ENCODE measurements around the gene ITPA.

The ITPA gene

DNA sequence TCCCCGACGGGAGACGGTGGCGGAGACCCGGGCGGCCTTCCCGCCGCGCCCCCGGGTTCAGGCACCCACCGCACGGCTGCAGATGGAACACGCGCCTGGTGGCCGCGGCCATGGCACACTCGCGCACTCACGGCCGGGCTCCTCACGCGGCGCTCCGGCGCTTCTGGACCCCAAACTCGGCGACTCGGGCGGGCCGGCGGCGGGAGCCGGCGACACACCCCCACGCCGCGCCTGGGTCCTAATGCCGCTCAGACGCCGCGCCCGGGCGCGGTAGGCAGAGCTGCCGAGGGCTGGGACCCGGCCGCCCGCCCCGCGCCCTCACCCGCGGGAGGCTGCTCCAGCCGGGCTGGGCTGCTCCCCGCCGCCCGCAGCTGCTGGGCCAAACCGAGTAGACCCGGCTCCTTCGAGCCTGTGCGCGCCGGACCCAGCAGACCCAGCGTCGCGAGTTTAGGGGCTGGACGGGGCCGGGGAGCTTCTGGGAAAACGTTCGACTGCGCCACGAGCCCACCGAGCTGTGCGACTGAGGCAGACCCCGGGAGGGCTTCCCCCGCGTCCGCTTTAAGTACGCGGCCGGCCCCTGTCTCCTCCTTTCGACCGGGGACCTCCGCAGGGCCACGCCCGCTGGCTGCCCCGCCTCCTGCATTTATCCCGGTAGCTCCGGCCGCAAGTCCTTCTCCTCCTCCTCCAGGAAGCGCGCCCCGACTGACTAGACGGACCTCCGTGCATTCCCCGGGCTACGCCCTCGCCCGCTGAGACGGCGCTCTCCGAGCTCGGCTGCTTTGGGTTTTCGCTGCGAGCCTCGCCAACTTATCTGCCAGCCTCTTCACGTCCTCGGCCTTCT lies 29.9 kb downstream of the ITPA start, which contains the start of gene SLC4A11:
TSS of gene SLC4A11 (minus strand) at position 165 of the 841 bp plus-strand sequence. CDS start at position 112, 53 bp downstream.
- peak; percentile 50 for DNase-seq (ENCODE audit: low read depth, low spot score)
- Histone ChIP-seq H3K9me3 (ENCODE audit: insufficient read depth, low read length) (no peaks in the 10 kb centered on the region), H3K4me3 (ENCODE audit: insufficient read length, low read depth) (peak within 1 kb of the TSS; percentile 75), H3K36me3 (ENCODE audit: insufficient read depth, insufficient read length, low read length) (no peaks in the 10 kb centered on the region), H3K27me3 (ENCODE audit: insufficient read depth, insufficient read length) (peaks cover 54% of the 10 kb centered on the region), H3K4me1 (ENCODE audit: insufficient read depth, insufficient read length) (peaks cover 9% of the 10 kb centered on the region), H3K9ac (ENCODE audit: insufficient read length, low read depth) (peak within 1 kb of the TSS; percentile 83)
- TF ChIP-seq YY1 (IDR thresholded peaks at IDR 0.05; ENCODE audit: insufficient read depth, insufficient read length) (no peak), ZNF274 (IDR thresholded peaks at IDR 0.05; ENCODE audit: low read depth, low read length) (no peak), SUZ12 (IDR thresholded peaks at IDR 0.05; ENCODE audit: extremely low read depth, insufficient read depth, insufficient read length) (no peak)

DNA sequence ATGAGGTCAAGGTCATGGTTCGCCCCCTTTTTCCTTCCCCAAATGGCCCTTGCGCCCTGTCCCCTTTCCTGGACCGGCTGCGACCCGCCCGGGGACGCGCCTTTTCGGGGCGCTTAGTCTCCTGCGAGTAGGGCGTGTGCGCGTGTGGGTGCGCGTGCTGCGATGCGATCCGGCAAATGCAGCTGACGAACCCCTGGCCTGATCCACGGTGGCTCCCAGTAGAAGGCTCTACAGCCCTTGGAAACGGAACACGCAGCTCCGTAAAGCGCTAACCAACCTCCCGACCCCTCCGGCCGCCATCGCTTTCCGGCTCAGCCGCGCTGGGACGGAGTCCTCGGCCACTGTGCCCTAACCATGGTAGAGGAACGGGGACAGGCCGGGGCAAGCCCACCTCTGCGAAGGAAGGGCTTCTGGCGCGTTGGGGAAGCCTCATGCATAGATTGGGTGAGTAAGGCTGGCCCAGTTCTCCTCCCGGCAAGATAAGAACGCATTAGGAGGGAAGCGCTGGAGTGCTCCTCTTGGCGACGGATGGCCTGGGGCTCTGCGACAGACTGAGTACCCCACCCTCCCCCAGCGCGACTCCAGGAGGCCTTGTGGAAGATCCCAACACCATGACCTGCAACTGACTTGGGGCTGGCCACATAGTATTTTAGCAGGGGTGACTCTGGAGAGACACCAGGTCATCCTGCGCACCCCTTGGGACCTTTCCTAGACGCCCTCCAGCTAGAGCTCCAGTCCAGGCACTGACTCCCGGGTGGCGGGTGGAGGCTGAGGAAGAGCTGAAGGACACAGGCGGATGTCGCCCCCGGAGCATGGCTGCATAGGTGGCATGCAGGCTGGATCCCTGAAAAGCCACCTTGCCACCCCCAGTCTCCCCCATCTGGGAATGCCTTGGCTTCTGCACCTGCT lies 30.8 kb downstream of the ITPA start:
- H3K27me3 ChIP-seq (ENCODE audit: insufficient read depth, insufficient read length), result peaks cover 54% of the 10 kb centered on the region
- no peaks in the 10 kb centered on the region for H3K9me3 ChIP-seq (ENCODE audit: insufficient read depth, low read length)
- no peak for TF ChIP-seq ZNF274 (IDR thresholded peaks at IDR 0.05; ENCODE audit: low read depth, low read length)
- TF ChIP-seq SUZ12 (IDR thresholded peaks at IDR 0.05; ENCODE audit: extremely low read depth, insufficient read depth, insufficient read length), result no peak
- no peak for TF ChIP-seq YY1 (IDR thresholded peaks at IDR 0.05; ENCODE audit: insufficient read depth, insufficient read length)
- peak overlapping the region; percentile 83 for H3K9ac ChIP-seq (ENCODE audit: insufficient read length, low read depth)
- no peak for DNase-seq (ENCODE audit: low read depth, low spot score)
- H3K4me1 ChIP-seq (ENCODE audit: insufficient read depth, insufficient read length), result peaks cover 9% of the 10 kb centered on the region
- peak overlapping the region; percentile 75 for H3K4me3 ChIP-seq (ENCODE audit: insufficient read length, low read depth)
- H3K36me3 ChIP-seq (ENCODE audit: insufficient read depth, insufficient read length, low read length), result no peaks in the 10 kb centered on the region

DNA sequence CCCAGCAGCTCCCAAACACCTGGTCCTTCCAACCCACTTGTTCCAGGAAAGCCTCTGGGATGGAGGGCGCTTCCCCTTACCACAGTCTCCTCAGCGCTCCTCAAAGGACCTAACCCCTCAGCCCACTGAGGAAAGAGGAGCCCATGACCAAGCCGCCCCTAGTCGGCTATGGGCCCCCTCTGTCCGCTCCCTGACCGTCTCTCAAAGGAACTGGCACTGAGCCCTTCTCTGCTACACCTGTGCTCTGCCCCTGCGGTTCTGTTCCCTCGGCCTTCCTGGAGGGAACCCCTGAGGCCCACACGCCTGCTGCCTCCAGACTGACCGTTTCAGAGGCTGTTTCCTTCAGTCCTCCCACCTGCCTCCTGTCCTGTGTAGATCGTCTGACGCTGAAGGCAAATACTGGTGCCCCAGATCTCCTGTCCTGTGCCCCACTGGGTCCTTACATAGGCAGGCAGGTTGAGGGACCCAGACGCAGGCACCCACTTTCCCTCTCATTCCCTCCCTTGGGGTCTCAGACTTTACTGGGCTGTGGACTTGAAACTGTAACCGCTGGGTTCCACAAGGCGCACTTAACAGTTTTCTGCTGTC lies 31.6 kb downstream of the ITPA start:
- peaks cover 7% of the 10 kb centered on the region for H3K4me1 ChIP-seq (ENCODE audit: insufficient read depth, insufficient read length)
- no peak for DNase-seq (ENCODE audit: low read depth, low spot score)
- no peak overlapping the region for H3K9ac ChIP-seq (ENCODE audit: insufficient read length, low read depth)
- H3K36me3 ChIP-seq (ENCODE audit: insufficient read depth, insufficient read length, low read length), result no peaks in the 10 kb centered on the region
- H3K9me3 ChIP-seq (ENCODE audit: insufficient read depth, low read length), result no peaks in the 10 kb centered on the region
- H3K4me3 ChIP-seq (ENCODE audit: insufficient read length, low read depth), result no peak overlapping the region
- H3K27me3 ChIP-seq (ENCODE audit: insufficient read depth, insufficient read length), result peaks cover 50% of the 10 kb centered on the region
- no peak for TF ChIP-seq ZNF274 (IDR thresholded peaks at IDR 0.05; ENCODE audit: low read depth, low read length)
- no peak for TF ChIP-seq SUZ12 (IDR thresholded peaks at IDR 0.05; ENCODE audit: extremely low read depth, insufficient read depth, insufficient read length)
- no peak for TF ChIP-seq YY1 (IDR thresholded peaks at IDR 0.05; ENCODE audit: insufficient read depth, insufficient read length)

DNA sequence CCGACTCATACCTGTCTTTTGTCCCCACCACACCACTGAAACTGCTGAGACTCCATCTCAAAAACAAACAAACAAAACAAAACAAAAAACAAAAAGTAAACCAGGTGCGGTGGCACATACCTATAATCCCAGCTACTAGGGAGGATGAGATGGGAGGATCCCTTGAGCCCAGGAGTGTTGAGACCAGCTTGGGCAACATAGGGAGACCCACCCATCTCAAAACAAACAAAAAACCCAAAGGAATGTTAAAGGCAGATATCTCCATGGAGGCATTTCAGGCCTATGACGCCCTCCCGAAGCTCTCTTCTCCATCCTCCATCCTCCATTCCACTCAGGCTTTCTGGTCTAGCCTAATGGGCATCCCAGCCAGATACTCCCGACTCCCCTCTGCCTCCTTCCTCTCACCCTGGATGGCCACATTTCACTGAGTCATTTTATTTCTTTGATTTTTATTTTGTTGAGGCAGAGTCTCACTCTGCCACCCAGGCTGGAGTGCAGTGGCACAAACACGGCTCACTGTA lies 32.9 kb downstream of the ITPA start:
- H3K4me3 ChIP-seq (ENCODE audit: insufficient read length, low read depth), result no peak overlapping the region
- DNase-seq (ENCODE audit: low read depth, low spot score), result no peak
- H3K36me3 ChIP-seq (ENCODE audit: insufficient read depth, insufficient read length, low read length), result no peaks in the 10 kb centered on the region
- TF ChIP-seq ZNF274 (IDR thresholded peaks at IDR 0.05; ENCODE audit: low read depth, low read length) (no peak), SUZ12 (IDR thresholded peaks at IDR 0.05; ENCODE audit: extremely low read depth, insufficient read depth, insufficient read length) (no peak), YY1 (IDR thresholded peaks at IDR 0.05; ENCODE audit: insufficient read depth, insufficient read length) (no peak)
- H3K9ac ChIP-seq (ENCODE audit: insufficient read length, low read depth), result no peak overlapping the region
- H3K27me3 ChIP-seq (ENCODE audit: insufficient read depth, insufficient read length), result peaks cover 37% of the 10 kb centered on the region
- H3K4me1 ChIP-seq (ENCODE audit: insufficient read depth, insufficient read length), result peaks cover 7% of the 10 kb centered on the region
- H3K9me3 ChIP-seq (ENCODE audit: insufficient read depth, low read length), result no peaks in the 10 kb centered on the region

DNA sequence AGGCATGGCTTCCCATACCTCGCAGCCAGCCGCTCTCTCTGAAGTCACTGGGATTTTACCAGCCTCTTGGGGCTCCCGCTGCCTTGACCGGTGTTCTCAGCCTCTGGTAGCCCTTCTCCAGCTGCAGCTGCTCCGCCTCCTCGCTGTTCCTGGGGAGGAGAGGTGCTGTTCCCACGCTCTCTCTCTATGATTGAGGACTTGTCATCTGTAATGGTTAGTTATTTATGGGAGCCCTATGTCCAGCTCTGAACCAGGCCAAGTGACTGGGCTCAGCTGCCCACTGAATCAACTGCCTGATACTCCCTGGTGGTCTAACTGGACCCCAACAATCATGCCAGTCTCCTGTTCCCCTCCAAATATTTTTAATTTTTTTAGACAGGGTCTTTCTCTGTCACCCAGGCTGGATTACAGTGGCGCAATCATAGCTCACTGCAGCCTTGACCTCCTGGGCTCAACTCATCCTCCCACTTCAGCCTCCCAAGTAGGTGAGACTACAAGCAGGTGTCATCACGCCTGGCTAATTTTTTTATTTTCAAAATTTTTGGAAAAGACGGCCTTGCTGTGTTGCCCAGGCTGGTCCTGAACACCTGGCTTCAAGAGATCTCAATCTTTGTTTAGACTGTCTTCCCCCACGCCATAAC lies 34.5 kb downstream of the ITPA start:
- peaks cover 8% of the 10 kb centered on the region for H3K4me1 ChIP-seq (ENCODE audit: insufficient read depth, insufficient read length)
- H3K36me3 ChIP-seq (ENCODE audit: insufficient read depth, insufficient read length, low read length), result no peaks in the 10 kb centered on the region
- H3K4me3 ChIP-seq (ENCODE audit: insufficient read length, low read depth), result no peak overlapping the region
- TF ChIP-seq SUZ12 (IDR thresholded peaks at IDR 0.05; ENCODE audit: extremely low read depth, insufficient read depth, insufficient read length) (no peak), ZNF274 (IDR thresholded peaks at IDR 0.05; ENCODE audit: low read depth, low read length) (no peak), YY1 (IDR thresholded peaks at IDR 0.05; ENCODE audit: insufficient read depth, insufficient read length) (no peak)
- H3K27me3 ChIP-seq (ENCODE audit: insufficient read depth, insufficient read length), result peaks cover 36% of the 10 kb centered on the region
- H3K9me3 ChIP-seq (ENCODE audit: insufficient read depth, low read length), result no peaks in the 10 kb centered on the region
- no peak overlapping the region for H3K9ac ChIP-seq (ENCODE audit: insufficient read length, low read depth)
- no peak for DNase-seq (ENCODE audit: low read depth, low spot score)

DNA sequence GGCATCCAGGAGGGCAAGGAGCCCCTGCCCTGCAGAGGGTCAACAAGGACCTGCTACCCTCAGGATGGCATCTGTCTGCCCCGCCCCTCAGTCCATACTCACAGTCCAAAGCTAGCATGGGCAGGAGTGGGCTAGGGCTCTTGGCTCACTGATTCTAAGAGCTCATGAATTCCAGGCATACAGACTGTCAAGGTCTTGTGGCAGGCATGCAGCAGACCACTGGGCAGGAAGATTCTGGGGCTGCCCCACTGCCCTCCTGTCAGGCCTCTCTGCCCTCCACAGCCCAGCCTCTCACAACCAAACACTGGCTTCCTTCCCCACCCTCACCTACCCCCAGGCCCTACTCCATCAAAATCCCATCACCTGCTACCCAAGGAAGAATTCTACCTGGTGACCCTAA lies 35.3 kb downstream of the ITPA start:
- H3K27me3 ChIP-seq (ENCODE audit: insufficient read depth, insufficient read length), result peaks cover 42% of the 10 kb centered on the region
- H3K9ac ChIP-seq (ENCODE audit: insufficient read length, low read depth), result no peak overlapping the region
- H3K4me1 ChIP-seq (ENCODE audit: insufficient read depth, insufficient read length), result peaks cover 8% of the 10 kb centered on the region
- TF ChIP-seq YY1 (IDR thresholded peaks at IDR 0.05; ENCODE audit: insufficient read depth, insufficient read length), result no peak
- no peak for TF ChIP-seq SUZ12 (IDR thresholded peaks at IDR 0.05; ENCODE audit: extremely low read depth, insufficient read depth, insufficient read length)
- TF ChIP-seq ZNF274 (IDR thresholded peaks at IDR 0.05; ENCODE audit: low read depth, low read length), result no peak
- no peak for DNase-seq (ENCODE audit: low read depth, low spot score)
- no peaks in the 10 kb centered on the region for H3K36me3 ChIP-seq (ENCODE audit: insufficient read depth, insufficient read length, low read length)
- H3K9me3 ChIP-seq (ENCODE audit: insufficient read depth, low read length), result no peaks in the 10 kb centered on the region
- no peak overlapping the region for H3K4me3 ChIP-seq (ENCODE audit: insufficient read length, low read depth)
